Trophoblast cell (in vitro differentiated cells and primary cell): ENCODE measurements around the gene MAPK7.

ENCODE experiments used
- DNase-seq, 2 donors: peaks; one replicate each; pipeline ENCODE4 v3.0.0-alpha.2; 2016
- H2AFZ ChIP-seq: 2 replicates; pipeline ENCODE4 v1.6.1; 2013; ENCODE audit warnings: low read length, moderate library complexity, mild to moderate bottlenecking; ENCODE audit not compliant: insufficient read depth, poor library complexity
- H2AK5ac ChIP-seq: 2 replicates; pipeline ENCODE4 v1.6.1; 2013; ENCODE audit warnings: mild to moderate bottlenecking, low read length
- H2BK120ac ChIP-seq: 2 replicates; pipeline ENCODE4 v1.6.1; 2013; ENCODE audit warnings: low read length, mild to moderate bottlenecking, moderate library complexity; ENCODE audit not compliant: insufficient read depth, poor library complexity
- H2BK12ac ChIP-seq: 2 replicates; pipeline ENCODE4 v1.6.1; 2013; ENCODE audit warnings: mild to moderate bottlenecking, low read length, moderate library complexity
- H2BK5ac ChIP-seq: 2 replicates; pipeline ENCODE4 v1.6.1; 2013; ENCODE audit warnings: low read length, low read depth, moderate library complexity, mild to moderate bottlenecking; ENCODE audit not compliant: poor library complexity
- H3K14ac ChIP-seq: 2 replicates; pipeline ENCODE4 v1.6.1; 2013; ENCODE audit warnings: mild to moderate bottlenecking, low read length
- H3K18ac ChIP-seq: 2 replicates; pipeline ENCODE4 v1.6.1; 2013; ENCODE audit warnings: mild to moderate bottlenecking, low read length
- H3K23ac ChIP-seq: 2 replicates; pipeline ENCODE4 v1.6.1; 2013; ENCODE audit warnings: low read length
- H3K27ac ChIP-seq: 2 replicates; pipeline ENCODE4 v1.5.1; 2013; ENCODE audit warnings: low read depth, mild to moderate bottlenecking, inconsistent platforms, low read length, moderate library complexity
- H3K27me3 ChIP-seq: 2 replicates; pipeline ENCODE4 v1.6.1; 2013; ENCODE audit warnings: inconsistent platforms, mild to moderate bottlenecking, low read length, moderate library complexity; ENCODE audit not compliant: insufficient read depth
- H3K36me3 ChIP-seq, 2 experiments: 1 replicate in 1 of 2; 2 replicates in 1 of 2; pipeline ENCODE4 v1.6.1; 2013; ENCODE audit warnings: low read length in 2 of 2, mild to moderate bottlenecking in 2 of 2, moderate library complexity in 1 of 2; ENCODE audit not compliant: insufficient read depth in 2 of 2, control insufficient read depth in 1 of 2
- H3K4ac ChIP-seq: 2 replicates; pipeline ENCODE4 v1.6.1; 2013; ENCODE audit warnings: low read depth, mild to moderate bottlenecking, low read length, moderate library complexity
- H3K4me1 ChIP-seq, 2 experiments: 1 replicate in 1 of 2; 2 replicates in 1 of 2; pipeline ENCODE4 v1.6.1; 2013; ENCODE audit warnings: low read length in 2 of 2, mild to moderate bottlenecking in 2 of 2, moderate library complexity in 1 of 2; ENCODE audit not compliant: insufficient read depth in 2 of 2, control insufficient read depth in 1 of 2
- H3K4me2 ChIP-seq: 2 replicates; pipeline ENCODE4 v1.6.1; 2013; ENCODE audit warnings: inconsistent platforms, mild to moderate bottlenecking, low read length, moderate library complexity
- H3K4me3 ChIP-seq: 2 replicates; pipeline ENCODE4 v1.5.1; 2013; ENCODE audit warnings: mild to moderate bottlenecking, low read depth, low read length, inconsistent platforms
- H3K79me1 ChIP-seq: one replicate; pipeline ENCODE4 v1.6.1; 2013; ENCODE audit warnings: low read length
- H3K79me2 ChIP-seq: 2 replicates; pipeline ENCODE4 v1.6.1; 2013; ENCODE audit warnings: low read length, mild to moderate bottlenecking; ENCODE audit not compliant: control insufficient read depth, insufficient read depth, poor library complexity
- H3K9ac ChIP-seq: 2 replicates; pipeline ENCODE4 v1.6.1; 2013; ENCODE audit warnings: mild to moderate bottlenecking, low read length
- H3K9me3 ChIP-seq: 2 replicates; pipeline ENCODE4 v1.6.1; 2013; ENCODE audit warnings: low read depth, mild to moderate bottlenecking, control low read depth, inconsistent platforms, low read length; ENCODE audit not compliant: insufficient read depth
- H4K12ac ChIP-seq: 2 replicates; pipeline ENCODE4 v1.6.1; 2013; ENCODE audit warnings: low read depth, mild to moderate bottlenecking, low read length, moderate library complexity
- H4K8ac ChIP-seq: 2 replicates; pipeline ENCODE4 v1.6.1; 2013; ENCODE audit warnings: low read depth, mild to moderate bottlenecking, low read length, moderate library complexity
- H4K91ac ChIP-seq: one replicate; pipeline ENCODE4 v1.6.1; 2013; ENCODE audit warnings: low read depth, mild to moderate bottlenecking, low read length, moderate library complexity
- WGBS: extraction: QIAGEN DNeasy Blood & Tissue Kit; methylation state at CpG from one replicate; pipeline ENCODE4 v1.1.7; 2013; ENCODE audit warnings: missing lambda C conversion rate; ENCODE audit not compliant: insufficient read length, insufficient coverage; ENCODE audit errors: extremely low coverage; 5-methylcytosine and 5-hydroxymethylcytosine counted together

The MAPK7 gene

DNA sequence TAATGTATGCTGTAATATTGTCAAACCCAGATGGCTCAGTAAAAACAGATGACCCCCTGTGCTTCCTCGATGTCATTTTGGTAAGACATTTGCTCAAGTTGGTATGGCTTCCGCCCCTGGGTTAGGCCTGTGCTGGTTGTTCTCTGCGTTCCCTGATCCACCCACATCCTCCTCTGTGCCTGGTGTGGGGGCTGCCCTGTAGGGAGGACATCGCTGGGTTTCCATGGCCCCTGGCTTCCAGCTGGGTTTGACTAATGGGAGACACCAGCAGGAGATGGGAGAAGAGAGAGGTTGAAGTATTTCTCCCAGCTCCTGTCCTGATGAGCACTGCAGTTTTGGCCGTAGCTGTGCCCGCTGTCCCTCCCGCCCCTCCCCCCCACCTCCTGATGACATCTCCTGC lies 13.1 kb downstream of the MAPK7 start:
- H3K79me2 ChIP-seq: peaks cover 2% of the 10 kb centered on the region
- H3K4me2 ChIP-seq: no peak overlapping the region
- H2BK5ac ChIP-seq: no peak overlapping the region
- H3K79me1 ChIP-seq: no peaks in the 10 kb centered on the region
- H4K12ac ChIP-seq: no peak overlapping the region
- H4K8ac ChIP-seq: no peak overlapping the region
- H3K9me3 ChIP-seq: no peaks in the 10 kb centered on the region
- no peak overlapping the region for H4K91ac ChIP-seq
- H3K18ac ChIP-seq: no peak overlapping the region
- no peak overlapping the region for H3K4ac ChIP-seq
- no peak overlapping the region for H2AFZ ChIP-seq
- H3K9ac ChIP-seq: no peak overlapping the region
- H3K36me3 ChIP-seq: no peaks in the 10 kb centered on the region
- H3K27ac ChIP-seq: no peak overlapping the region
- H3K23ac ChIP-seq: no peak overlapping the region
- peaks cover 12 to 15% of the 10 kb centered on the region in 2 experiments for H3K4me1 ChIP-seq
- no peaks in the 10 kb centered on the region for H3K27me3 ChIP-seq
- DNase-seq: no peak
- H2AK5ac ChIP-seq: no peak overlapping the region
- no peak overlapping the region for H3K4me3 ChIP-seq
- no peak overlapping the region for H3K14ac ChIP-seq
- no CpG with 5 or more reads among the region's 7 CpGs for WGBS
- no peak overlapping the region for H2BK12ac ChIP-seq
- no peak overlapping the region for H2BK120ac ChIP-seq

DNA sequence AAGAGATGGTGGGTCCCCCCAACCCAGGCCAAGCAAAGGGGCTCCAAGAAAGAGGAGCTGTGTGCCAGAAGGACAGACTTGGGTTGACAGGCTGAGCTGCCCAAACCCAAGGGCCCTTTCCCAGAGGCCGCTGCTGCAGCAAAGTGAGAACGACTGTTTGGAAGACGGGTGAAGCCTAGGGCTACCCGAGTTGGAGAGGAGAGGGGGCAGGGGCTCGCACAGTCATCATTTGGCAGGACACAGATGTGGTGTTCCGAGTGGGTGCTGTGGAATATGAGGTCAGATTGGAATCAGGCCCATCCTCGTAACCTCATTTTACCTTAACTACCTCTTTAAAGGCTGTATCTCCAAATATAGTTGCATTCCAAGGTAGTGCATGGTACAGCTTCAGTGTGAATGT lies 14.0 kb downstream of the MAPK7 start:
- H3K9me3 ChIP-seq: no peaks in the 10 kb centered on the region
- H2AFZ ChIP-seq: no peak overlapping the region
- no peak overlapping the region for H4K12ac ChIP-seq
- no peaks in the 10 kb centered on the region for H3K36me3 ChIP-seq
- no peak overlapping the region for H3K4me3 ChIP-seq
- H3K4ac ChIP-seq: no peak overlapping the region
- no peak overlapping the region for H3K18ac ChIP-seq
- H3K4me1 ChIP-seq: peaks cover 5 to 9% of the 10 kb centered on the region in 2 experiments
- no peaks in the 10 kb centered on the region for H3K27me3 ChIP-seq
- no peak overlapping the region for H2BK5ac ChIP-seq
- H2AK5ac ChIP-seq: no peak overlapping the region
- H3K4me2 ChIP-seq: no peak overlapping the region
- no CpG with 5 or more reads among the region's 7 CpGs for WGBS
- no peak overlapping the region for H3K9ac ChIP-seq
- no peak overlapping the region for H2BK12ac ChIP-seq
- H2BK120ac ChIP-seq: no peak overlapping the region
- H3K14ac ChIP-seq: no peak overlapping the region
- no peak overlapping the region for H4K91ac ChIP-seq
- no peak for DNase-seq
- no peaks in the 10 kb centered on the region for H3K79me1 ChIP-seq
- H3K27ac ChIP-seq: no peak overlapping the region
- H3K79me2 ChIP-seq: no peaks in the 10 kb centered on the region
- no peak overlapping the region for H4K8ac ChIP-seq
- H3K23ac ChIP-seq: no peak overlapping the region

DNA sequence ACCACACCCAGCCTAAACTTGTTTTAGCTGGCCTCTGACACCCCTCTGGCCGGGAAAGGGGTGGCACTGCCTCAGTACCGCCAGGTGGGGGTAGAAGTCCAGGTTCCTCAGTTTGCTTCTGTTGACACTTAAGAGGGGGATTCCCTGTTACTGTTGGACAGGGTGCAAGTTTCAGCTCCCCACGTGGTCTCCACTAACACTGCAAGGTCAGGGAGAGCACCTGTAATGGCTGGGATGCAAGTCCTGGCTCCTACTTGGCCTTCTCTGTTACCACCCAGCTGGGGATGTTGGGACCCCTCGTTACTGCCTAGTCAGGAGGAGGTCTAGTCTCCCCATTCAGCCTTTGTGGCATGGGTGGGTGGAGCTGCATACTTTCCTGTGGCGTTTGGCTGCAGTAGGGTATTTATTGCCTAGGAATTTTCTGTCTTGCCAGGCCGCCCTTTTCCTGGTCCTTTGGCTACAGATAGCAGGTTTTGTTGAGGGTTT lies 19.3 kb downstream of the MAPK7 start:
- no peak overlapping the region for H3K9ac ChIP-seq
- no peaks in the 10 kb centered on the region for H3K4me1 ChIP-seq
- no peak overlapping the region for H3K14ac ChIP-seq
- H4K12ac ChIP-seq: no peak overlapping the region
- no peaks in the 10 kb centered on the region for H3K79me1 ChIP-seq
- H4K8ac ChIP-seq: no peak overlapping the region
- H3K4me3 ChIP-seq: no peak overlapping the region
- H3K4ac ChIP-seq: no peak overlapping the region
- no peak overlapping the region for H2AFZ ChIP-seq
- no peaks in the 10 kb centered on the region for H3K27me3 ChIP-seq
- H3K36me3 ChIP-seq: no peaks in the 10 kb centered on the region
- no peak overlapping the region for H3K4me2 ChIP-seq
- H2BK12ac ChIP-seq: no peak overlapping the region
- no peaks in the 10 kb centered on the region for H3K79me2 ChIP-seq
- no peak overlapping the region for H3K27ac ChIP-seq
- no peak overlapping the region for H3K23ac ChIP-seq
- no peak for DNase-seq
- WGBS: no CpG with 5 or more reads among the region's 6 CpGs
- no peak overlapping the region for H2BK120ac ChIP-seq
- peaks cover 3% of the 10 kb centered on the region for H3K9me3 ChIP-seq
- H4K91ac ChIP-seq: no peak overlapping the region
- no peak overlapping the region for H3K18ac ChIP-seq
- H2AK5ac ChIP-seq: no peak overlapping the region
- no peak overlapping the region for H2BK5ac ChIP-seq

DNA sequence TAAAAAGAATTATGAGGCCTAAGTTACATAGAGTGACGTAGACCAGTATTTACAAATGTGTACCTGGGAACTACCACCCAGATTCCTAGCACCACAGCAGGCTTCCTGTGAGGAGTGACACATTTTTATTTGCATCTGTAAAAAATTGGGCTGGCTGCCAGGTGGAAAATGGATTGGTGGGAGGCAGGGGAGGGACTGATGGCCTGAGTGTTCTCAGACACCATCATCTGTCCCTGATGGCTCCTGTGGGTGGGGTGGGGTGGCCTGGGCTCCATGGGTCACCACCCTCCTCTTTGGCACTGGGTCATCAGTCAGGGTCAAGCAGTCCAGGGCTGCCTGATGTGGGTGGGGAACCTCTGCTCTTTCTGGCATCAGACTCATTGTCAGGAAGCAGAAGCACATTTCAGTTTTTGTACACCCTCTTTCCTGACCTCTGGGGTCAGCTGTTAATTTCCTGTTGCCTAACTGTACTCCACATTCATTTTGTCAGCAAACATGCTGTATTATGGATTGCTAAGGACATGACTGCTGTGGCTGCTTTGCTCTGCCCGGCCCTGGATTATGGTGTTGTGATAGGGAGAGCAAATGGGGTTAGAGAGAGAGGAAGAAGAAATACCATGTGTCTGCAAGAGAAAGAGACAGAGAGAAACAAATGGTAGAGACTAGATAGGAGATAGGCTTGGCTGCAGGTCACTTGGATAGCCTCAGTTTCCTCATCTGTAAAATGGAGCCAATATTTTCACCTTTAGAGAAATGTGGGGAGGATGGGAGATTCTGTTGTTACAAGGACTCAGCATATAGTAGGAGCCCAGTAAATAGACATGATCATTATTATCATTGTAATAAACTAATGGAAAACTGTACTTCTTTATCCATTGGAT lies 20.2 kb downstream of the MAPK7 start:
- H2AK5ac ChIP-seq: no peak overlapping the region
- no peak overlapping the region for H3K27ac ChIP-seq
- no peaks in the 10 kb centered on the region for H3K79me1 ChIP-seq
- peak in 1 of 2 donors; percentile 3 for DNase-seq
- H2BK12ac ChIP-seq: no peak overlapping the region
- H3K9me3 ChIP-seq: peaks cover 3% of the 10 kb centered on the region
- no peak overlapping the region for H4K91ac ChIP-seq
- no peak overlapping the region for H2BK5ac ChIP-seq
- H3K4me3 ChIP-seq: no peak overlapping the region
- H3K36me3 ChIP-seq: no peaks in the 10 kb centered on the region
- no peaks in the 10 kb centered on the region for H3K4me1 ChIP-seq
- no peak overlapping the region for H4K12ac ChIP-seq
- no peak overlapping the region for H3K14ac ChIP-seq
- H3K4me2 ChIP-seq: no peak overlapping the region
- no peaks in the 10 kb centered on the region for H3K79me2 ChIP-seq
- no peak overlapping the region for H3K18ac ChIP-seq
- H3K27me3 ChIP-seq: no peaks in the 10 kb centered on the region
- H3K4ac ChIP-seq: no peak overlapping the region
- H4K8ac ChIP-seq: no peak overlapping the region
- H2AFZ ChIP-seq: no peak overlapping the region
- H2BK120ac ChIP-seq: no peak overlapping the region
- no CpG with 5 or more reads among the region's 2 CpGs for WGBS
- no peak overlapping the region for H3K23ac ChIP-seq
- H3K9ac ChIP-seq: no peak overlapping the region
